Measurements from ENCODE around the gene TMEM185B.
"Not testable (repeated sequence)": the region's sequence is repeated elsewhere in the genome, so short reads cannot be mapped to it uniquely, and the experiment has no call there.

Gene TMEM185B

DNA sequence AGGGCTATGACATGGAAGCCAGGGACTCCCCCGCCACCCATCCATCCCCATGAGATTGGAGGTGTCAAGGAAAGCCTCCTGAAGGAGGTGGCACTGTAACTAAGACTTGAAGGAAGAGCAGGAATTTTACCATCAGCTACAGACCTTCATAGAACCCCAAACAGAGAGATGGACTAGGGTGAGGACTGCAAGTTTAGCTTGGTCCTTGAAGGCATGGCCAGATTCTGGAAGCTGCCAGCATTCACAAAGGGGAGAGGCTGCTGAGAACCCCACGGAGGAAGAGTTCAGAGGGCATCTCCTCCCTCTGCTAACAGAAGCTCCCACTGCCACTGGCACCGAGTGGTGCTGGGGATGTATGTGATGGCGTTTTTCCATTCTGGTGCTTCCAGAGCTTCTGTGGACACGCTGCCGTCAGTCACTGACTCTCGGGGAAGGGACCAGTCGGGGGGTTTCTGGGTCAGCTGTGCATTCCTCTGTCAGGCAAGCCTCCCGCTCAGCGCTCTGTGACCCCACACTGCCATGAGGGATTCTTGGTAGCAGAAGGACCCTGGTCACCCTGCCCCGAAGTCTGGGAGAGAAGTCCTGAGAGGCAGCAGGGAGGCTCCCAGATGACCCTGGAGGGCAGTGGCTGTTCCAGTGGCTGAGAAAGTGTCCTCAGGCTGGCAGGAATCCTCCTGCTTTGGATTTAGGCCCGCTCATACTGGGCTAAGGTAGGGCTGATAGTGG lies 18.1 kb downstream of the TMEM185B start:
- ChIA-PET POLR2A (ENCODE audit: low non-redundant PET) (no interaction called here), CTCF (interaction anchor here (1.2 kb wide), 1 partner anchor 30 kb away, joined by 4 read pairs; no protein-coding TSS in a partner anchor)
- TF ChIP-seq, protein P1, sequence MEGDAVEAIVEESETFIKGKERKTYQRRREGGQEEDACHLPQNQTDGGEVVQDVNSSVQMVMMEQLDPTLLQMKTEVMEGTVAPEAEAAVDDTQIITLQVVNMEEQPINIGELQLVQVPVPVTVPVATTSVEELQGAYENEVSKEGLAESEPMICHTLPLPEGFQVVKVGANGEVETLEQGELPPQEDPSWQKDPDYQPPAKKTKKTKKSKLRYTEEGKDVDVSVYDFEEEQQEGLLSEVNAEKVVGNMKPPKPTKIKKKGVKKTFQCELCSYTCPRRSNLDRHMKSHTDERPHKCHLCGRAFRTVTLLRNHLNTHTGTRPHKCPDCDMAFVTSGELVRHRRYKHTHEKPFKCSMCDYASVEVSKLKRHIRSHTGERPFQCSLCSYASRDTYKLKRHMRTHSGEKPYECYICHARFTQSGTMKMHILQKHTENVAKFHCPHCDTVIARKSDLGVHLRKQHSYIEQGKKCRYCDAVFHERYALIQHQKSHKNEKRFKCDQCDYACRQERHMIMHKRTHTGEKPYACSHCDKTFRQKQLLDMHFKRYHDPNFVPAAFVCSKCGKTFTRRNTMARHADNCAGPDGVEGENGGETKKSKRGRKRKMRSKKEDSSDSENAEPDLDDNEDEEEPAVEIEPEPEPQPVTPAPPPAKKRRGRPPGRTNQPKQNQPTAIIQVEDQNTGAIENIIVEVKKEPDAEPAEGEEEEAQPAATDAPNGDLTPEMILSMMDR (conservative IDR thresholded peaks at IDR 0.05; ENCODE audit: low read depth): no peak
- DNase-seq (ENCODE audit: low spot score): no peak
- H3K27ac ChIP-seq: no peak overlapping the region

GRCh38 chr2:120204417-120204816 lies 18.8 kb downstream of the TMEM185B start:
- CTCF ChIA-PET: interaction anchor here (1.2 kb wide), 1 partner anchor 29 kb away, joined by 4 read pairs; no protein-coding TSS in a partner anchor
- no peak overlapping the region for H3K27ac ChIP-seq
- POLR2A ChIA-PET (ENCODE audit: low non-redundant PET): no interaction called here
- TF ChIP-seq, protein P1 (conservative IDR thresholded peaks at IDR 0.05; ENCODE audit: low read depth): no peak
- no peak for DNase-seq (ENCODE audit: low spot score)

- CTCF ChIA-PET: interaction anchor here (0.7 kb wide), 1 partner anchor 398 kb away, joined by 3 read pairs; no protein-coding TSS in a partner anchor
- H3K27ac ChIP-seq: no peak overlapping the region
- TF ChIP-seq, protein P1 (conservative IDR thresholded peaks at IDR 0.05; ENCODE audit: low read depth): no peak
- POLR2A ChIA-PET (ENCODE audit: low non-redundant PET): no interaction called here
- no peak for DNase-seq (ENCODE audit: low spot score)
These were observed 19.2 kb downstream of the TMEM185B start for GRCh38 chr2:120204022-120204405.

- no peak overlapping the region for H3K27ac ChIP-seq
- POLR2A ChIA-PET (ENCODE audit: low non-redundant PET): no interaction called here
- TF ChIP-seq, protein P1 (conservative IDR thresholded peaks at IDR 0.05; ENCODE audit: low read depth): no peak
- CTCF ChIA-PET: interaction anchor here (0.7 kb wide), 1 partner anchor 398 kb away, joined by 3 read pairs; no protein-coding TSS in a partner anchor
- DNase-seq (ENCODE audit: low spot score): no peak
These were observed 19.8 kb downstream of the TMEM185B start for GRCh38 chr2:120203251-120204021.

DNA sequence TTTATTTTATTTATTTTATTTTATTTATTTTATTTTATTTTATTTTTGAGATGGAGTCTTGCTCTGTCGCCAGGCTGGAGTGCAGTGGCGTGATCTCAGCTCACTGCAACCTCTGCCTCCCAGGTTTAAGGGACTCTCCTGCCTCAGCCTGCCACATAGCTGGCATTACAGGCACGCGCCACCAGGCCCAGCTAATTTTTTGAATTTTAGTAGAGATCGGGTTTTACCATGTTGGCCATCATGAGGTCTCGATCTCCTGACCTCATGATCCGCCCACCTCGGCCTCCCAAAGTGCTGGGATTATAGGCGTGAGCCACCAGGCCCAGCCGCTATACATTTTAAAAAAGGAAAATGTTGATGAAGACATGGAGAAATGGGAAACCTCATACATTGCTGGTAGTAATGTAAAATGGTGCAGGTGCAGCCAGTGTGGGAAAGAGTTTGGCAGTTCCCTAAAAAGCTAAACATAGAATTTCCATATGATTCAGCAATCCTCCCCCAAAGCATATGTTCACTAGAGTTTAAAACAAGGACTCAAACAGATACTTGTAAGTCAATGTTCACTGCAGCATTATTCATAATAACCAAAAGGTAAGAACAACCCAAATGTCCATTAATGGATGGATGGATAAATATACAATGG lies 23.3 kb downstream of the TMEM185B start:
- DNase-seq (ENCODE audit: low spot score); H3K27ac ChIP-seq; POLR2A ChIA-PET (ENCODE audit: low non-redundant PET): not testable (repeated sequence)
- CTCF ChIA-PET: interaction anchor here (0.7 kb wide), 1 partner anchor 25 kb away, joined by 3 read pairs; no protein-coding TSS in a partner anchor

DNA sequence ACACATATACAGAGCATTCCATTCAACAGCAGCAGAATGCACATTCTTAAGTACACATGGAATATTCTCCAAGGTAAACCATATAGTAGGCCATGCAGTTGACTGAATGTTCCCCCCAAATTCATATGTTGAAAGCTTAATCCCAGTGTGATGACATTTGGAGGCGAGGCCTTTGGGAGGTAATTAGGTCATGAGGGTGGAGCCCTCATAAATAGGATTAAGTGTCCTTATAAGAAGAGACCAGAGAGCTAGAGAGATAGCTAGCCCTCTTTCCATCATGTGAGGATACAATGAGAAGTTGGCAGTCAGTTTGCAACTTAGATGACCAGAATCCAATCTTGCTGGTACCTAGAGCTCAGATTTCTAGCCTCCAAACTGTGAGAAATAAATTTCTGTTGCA lies 27.6 kb downstream of the TMEM185B start:
- TF ChIP-seq, protein P1 (conservative IDR thresholded peaks at IDR 0.05; ENCODE audit: low read depth): no peak
- DNase-seq (ENCODE audit: low spot score): no peak
- no peak overlapping the region for H3K27ac ChIP-seq
- ChIA-PET POLR2A (ENCODE audit: low non-redundant PET) (no interaction called here), CTCF (interaction anchor here (0.6 to 1.1 kb wide), 2 partner anchors 14 to 323 kb away, joined by 3 read pairs; no protein-coding TSS in a partner anchor)

Measured in RWPE1 (cell line).